HEK293T (cell line): Measurements from ENCODE around the gene SHD.
"Not testable (repeated sequence)": the region's sequence is repeated elsewhere in the genome, so short reads cannot be mapped to it uniquely, and the experiment has no call there.

ENCODE experiments used
- CTCF ChIA-PET: fragments of 350-600 bp; formaldehyde crosslinking; extraction: SDS; loops from one replicate; lab custom pipeline; 2021; ENCODE audit warnings: antibody characterized with exemption, inconsistent platforms; lab: Yijun Ruan, JAX
- POLR2A ChIA-PET: fragments of 350-600 bp; formaldehyde crosslinking; extraction: SDS; loops from one replicate; lab custom pipeline; 2020; ENCODE audit warnings: antibody characterized with exemption, inconsistent platforms; lab: Yijun Ruan, JAX
- DNase-seq: peaks from one replicate; pipeline ENCODE4 v3.0.0; 2012; ENCODE audit warnings: mixed read lengths; ENCODE audit errors: extremely low spot score
- ARNT ChIP-seq: fragments of 450-650 bp; IDR thresholded peaks from 2 replicates; pipeline ENCODE4 v1.6.1; 2017; ENCODE audit warnings: mild to moderate bottlenecking
- BHLHE40 ChIP-seq: fragments of 450-650 bp; IDR thresholded peaks from 2 replicates; pipeline ENCODE4 v1.6.1; 2016; ENCODE audit warnings: mild to moderate bottlenecking, moderate library complexity, borderline replicate concordance
- CTBP1 ChIP-seq: fragments of 450-650 bp; IDR thresholded peaks from 2 replicates; pipeline ENCODE4 v1.6.1; 2016; ENCODE audit warnings: borderline replicate concordance
- ELF4 ChIP-seq: fragments of 450-650 bp; IDR thresholded peaks from 2 replicates; pipeline ENCODE4 v1.6.1; 2017; ENCODE audit warnings: antibody characterized with exemption
- FOXA1 ChIP-seq: fragments of 450-650 bp; IDR thresholded peaks from 2 replicates; pipeline ENCODE4 v1.6.1; 2016; ENCODE audit warnings: mild to moderate bottlenecking
- FOXK2 ChIP-seq: fragments of 450-650 bp; IDR thresholded peaks from 2 replicates; pipeline ENCODE4 v1.6.1; 2016; ENCODE audit warnings: mild to moderate bottlenecking
- FOXM1 ChIP-seq: fragments of 450-650 bp; IDR thresholded peaks from 2 replicates; pipeline ENCODE4 v1.6.1; 2017; ENCODE audit warnings: mild to moderate bottlenecking, borderline replicate concordance
- HDGF ChIP-seq: fragments of 450-650 bp; IDR thresholded peaks from 2 replicates; pipeline ENCODE4 v1.6.1; 2017; ENCODE audit warnings: antibody characterized with exemption, borderline replicate concordance
- L3MBTL2 ChIP-seq: fragments of 450-650 bp; conservative IDR thresholded peaks from 2 replicates; pipeline ENCODE4 v1.6.1; 2016; ENCODE audit warnings: mild to moderate bottlenecking
- LEF1 ChIP-seq: fragments of 450-650 bp; IDR thresholded peaks from 2 replicates; pipeline ENCODE4 v1.6.1; 2017; ENCODE audit warnings: mild to moderate bottlenecking, borderline replicate concordance
- NFRKB ChIP-seq: fragments of 450-650 bp; IDR thresholded peaks from 2 replicates; pipeline ENCODE4 v1.6.1; 2016; ENCODE audit warnings: mild to moderate bottlenecking, moderate library complexity
- SP1 ChIP-seq: fragments of 450-650 bp; IDR thresholded peaks from 2 replicates; pipeline ENCODE4 v1.6.1; 2017
- SUZ12 ChIP-seq: fragments of 450-650 bp; IDR thresholded peaks from 2 replicates; pipeline ENCODE4 v1.6.1; 2016; ENCODE audit warnings: mild to moderate bottlenecking
- TARDBP ChIP-seq: fragments of 450-650 bp; IDR thresholded peaks from 2 replicates; pipeline ENCODE4 v1.6.1; 2016
- ZNF384 ChIP-seq: fragments of 450-650 bp; IDR thresholded peaks from 2 replicates; pipeline ENCODE4 v1.6.1; 2016
- TF ChIP-seq, protein P1 (sequence below): fragments of 450-650 bp; IDR thresholded peaks from 2 replicates; pipeline ENCODE4 v1.6.1; 2016

The SHD gene

DNA sequence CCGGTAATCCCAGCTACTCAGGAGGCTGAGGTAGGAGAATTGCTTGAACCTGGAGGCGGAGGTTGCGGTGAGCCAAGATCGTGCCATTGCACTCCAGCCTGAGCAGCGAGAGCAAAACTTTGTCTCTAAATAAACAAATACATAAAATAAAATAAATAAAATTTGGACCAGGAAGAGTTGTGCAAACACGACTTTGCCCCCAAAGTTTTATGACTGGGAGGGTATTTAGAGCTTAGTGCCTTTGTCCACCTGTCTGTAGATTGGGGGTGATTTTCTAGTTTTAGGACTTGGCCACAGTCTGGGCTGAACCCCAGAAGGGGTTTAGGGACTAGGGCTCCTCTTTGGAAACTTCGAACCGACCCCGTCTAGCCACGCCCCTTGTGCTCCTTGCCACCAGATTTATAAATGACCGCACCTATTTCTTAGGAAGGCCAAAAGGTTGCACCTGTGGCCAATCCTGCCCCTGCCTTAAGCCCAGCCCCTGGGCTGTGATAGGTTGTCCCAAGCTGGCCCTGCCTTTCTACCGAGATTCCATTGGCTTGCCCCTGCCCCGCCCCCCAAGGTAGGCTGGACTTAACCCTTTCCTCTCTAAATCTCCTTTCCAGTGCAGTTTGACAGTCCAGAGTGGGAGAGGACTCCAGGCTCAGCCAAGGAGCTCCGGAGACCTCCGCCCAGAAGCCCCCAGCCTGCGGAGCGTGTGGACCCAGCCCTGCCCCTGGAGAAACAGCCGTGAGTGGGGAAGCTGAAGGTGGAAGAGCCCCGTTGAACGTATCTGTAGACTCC, 5.3 kb downstream of the SHD start:
- ChIA-PET POLR2A (interaction anchor here (2.2 kb wide), 1 partner anchor 59 kb away, joined by 14 read pairs; the partner anchor contains the start of gene MPND), CTCF (interaction anchor here (0.7 to 0.9 kb wide), 2 partner anchors 17 to 68 kb away, joined by 4 to 8 read pairs; no protein-coding TSS in a partner anchor)
- TF ChIP-seq FOXK2, result no peak
- TF ChIP-seq SP1, result peak; percentile 61; the same call in 1 of the 2 replicates
- peak; percentile 94 for DNase-seq

DNA sequence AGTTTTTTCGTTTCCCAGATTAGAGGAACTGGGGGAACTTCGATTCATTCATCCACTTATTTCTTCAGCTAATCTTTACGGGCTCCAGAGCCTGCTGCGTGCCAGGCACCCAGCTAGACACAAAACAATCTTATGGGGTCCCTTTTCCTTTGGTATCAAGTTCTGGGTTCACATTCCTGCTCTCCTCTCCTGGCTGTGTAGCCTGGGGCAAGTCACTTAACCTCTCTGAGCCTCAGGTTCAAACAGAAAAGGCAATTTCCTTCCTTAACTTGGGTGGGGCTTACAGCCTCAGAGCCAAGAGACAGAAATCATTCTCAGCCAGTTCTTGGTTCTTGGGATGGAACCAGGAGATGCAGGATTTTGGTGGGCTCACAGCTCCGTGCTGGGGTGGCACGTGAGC, 5.9 kb downstream of the SHD start:
- no peak for DNase-seq
- TF ChIP-seq SUZ12 (no peak), FOXK2 (no peak), ELF4 (no peak), LEF1 (no peak)
- TF ChIP-seq, protein P1, sequence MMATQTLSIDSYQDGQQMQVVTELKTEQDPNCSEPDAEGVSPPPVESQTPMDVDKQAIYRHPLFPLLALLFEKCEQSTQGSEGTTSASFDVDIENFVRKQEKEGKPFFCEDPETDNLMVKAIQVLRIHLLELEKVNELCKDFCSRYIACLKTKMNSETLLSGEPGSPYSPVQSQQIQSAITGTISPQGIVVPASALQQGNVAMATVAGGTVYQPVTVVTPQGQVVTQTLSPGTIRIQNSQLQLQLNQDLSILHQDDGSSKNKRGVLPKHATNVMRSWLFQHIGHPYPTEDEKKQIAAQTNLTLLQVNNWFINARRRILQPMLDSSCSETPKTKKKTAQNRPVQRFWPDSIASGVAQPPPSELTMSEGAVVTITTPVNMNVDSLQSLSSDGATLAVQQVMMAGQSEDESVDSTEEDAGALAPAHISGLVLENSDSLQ, result no peak
- ChIA-PET POLR2A (interaction anchor here (2.2 kb wide), 1 partner anchor 58 kb away, joined by 14 read pairs; the partner anchor contains the start of gene MPND), CTCF (no interaction called here)

DNA sequence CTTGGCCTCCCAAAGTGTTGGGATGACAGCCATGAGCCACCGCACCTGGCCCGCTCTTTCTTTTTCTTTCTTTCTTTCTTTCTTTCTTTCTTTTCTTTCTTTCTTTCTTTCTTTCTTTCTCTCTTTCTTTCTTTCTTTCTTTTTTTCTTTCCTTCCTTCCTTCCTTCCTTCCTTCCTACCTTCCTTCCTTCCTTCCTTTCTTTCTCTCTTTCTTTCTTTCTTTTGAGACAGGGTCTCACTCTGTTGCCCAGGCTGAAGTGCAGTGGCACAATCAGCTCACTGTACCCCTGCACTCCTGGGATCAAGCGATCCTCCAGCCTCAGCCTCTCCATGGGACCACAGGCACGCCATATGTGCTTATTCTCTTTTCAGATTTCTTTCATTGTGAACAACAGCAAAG, 7.1 kb downstream of the SHD start:
- POLR2A ChIA-PET, DNase-seq, CTCF ChIA-PET: not testable (repeated sequence)

DNA sequence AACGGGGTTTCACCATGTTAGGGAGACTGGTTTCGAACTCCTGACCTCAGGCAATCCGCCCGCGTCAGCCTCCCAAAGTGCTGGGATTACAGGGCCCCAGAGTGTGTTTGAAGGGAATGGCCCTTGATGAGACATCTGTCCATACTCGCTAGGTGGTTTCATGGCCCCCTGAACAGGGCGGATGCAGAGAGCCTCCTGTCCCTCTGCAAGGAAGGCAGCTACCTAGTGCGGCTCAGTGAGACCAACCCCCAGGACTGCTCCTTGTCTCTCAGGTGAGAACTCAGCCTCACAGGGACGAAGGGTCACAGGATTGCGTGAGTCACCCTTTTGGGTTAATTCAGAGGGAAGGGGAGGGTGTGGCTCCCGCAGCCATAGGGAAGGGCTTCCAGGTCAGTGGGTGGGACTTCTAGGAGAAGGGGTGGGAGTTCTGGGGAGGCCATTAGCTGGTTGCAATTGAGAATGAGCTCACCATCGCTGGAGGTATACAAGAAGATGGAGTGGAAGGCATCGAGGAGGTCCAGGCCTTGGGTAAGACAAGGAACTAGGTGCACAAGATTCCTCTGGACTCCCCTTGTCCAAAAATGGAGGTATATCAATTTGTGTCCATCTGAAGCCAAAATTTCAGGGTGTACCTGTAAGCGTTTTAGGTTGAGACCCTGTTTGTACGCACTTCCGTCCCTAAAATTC, 9.2 kb downstream of the SHD start:
- ChIA-PET CTCF (no interaction called here), POLR2A (no interaction called here)
- TF ChIP-seq TARDBP (no peak), LEF1 (no peak), CTBP1 (no peak), FOXA1 (no peak), SUZ12 (no peak), SP1 (no peak), HDGF (no peak), L3MBTL2 (no peak), BHLHE40 (no peak), NFRKB (no peak), FOXK2 (no peak)
- TF ChIP-seq, protein P1, result no peak

DNA sequence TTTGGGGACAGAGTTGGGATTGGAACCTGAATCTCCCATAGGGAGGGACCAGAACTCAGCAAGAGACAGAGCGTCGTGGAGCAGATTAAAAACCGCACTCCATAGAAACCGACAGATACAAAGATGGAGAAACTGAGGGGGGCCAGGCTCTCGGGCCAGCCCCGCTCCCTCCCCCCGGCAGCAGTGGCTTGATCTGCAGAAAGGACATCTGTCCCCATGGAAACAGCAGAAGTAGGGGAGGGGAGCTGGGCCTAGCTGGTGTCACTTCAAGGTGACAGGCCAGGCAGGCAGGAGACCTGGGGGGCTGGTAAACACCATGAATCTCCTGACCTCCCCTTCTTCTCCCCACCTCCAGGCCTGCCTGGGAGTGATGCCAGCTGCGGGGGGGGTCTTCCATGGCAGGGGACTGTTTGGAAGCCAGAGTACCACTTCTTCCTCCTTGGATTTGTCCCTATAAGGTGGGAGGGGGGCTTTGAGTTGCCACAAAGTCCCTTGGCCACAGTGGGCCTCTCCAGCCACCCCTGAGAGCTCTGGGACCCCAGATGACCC, 12.2 kb downstream of the SHD start:
- no peak for DNase-seq
- ChIA-PET POLR2A (interaction anchor here (1.0 kb wide), 1 partner anchor 52 kb away, joined by 3 read pairs; no protein-coding TSS in a partner anchor), CTCF (no interaction called here)
- TF ChIP-seq ZNF384, result no peak
- TF ChIP-seq TARDBP, result no peak
- no peak for TF ChIP-seq FOXM1
- TF ChIP-seq FOXK2, result no peak
- TF ChIP-seq ARNT, result no peak
- TF ChIP-seq BHLHE40, result no peak
- no peak for TF ChIP-seq L3MBTL2
- TF ChIP-seq HDGF, result no peak
- TF ChIP-seq NFRKB, result no peak
- no peak for TF ChIP-seq ELF4
- TF ChIP-seq, protein P1, result no peak

More for the DNA sequence above, 9.2 kb downstream of the SHD start:
- DNase-seq, result no peak

DNA sequence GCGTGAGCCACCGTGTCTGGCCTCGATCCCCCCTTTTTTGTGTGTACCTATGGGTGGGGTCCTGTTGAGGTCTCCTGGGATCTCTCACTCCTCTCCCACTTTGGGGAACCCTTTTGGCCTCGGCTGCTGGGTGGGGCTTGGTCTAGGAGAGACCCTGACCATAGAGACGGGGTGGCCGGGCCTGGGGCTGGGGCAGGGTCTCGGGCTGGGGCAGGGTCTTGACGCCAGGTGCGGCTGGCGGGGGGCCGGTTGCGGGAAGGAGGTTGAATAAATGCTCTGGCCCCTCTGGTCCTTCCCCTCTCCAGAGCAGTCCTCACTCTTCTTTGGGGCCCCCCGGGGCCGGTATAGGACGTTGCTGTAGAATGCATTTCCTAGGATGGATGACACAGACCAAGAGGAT, 13.4 kb downstream of the SHD start:
- POLR2A ChIA-PET, result interaction anchor here (1.5 kb wide), 1 partner anchor 51 kb away, joined by 3 read pairs; the partner anchor contains the start of gene MPND
- TF ChIP-seq FOXK2 (no peak), FOXA1 (no peak), SP1 (no peak), ELF4 (no peak), HDGF (no peak), CTBP1 (no peak), LEF1 (no peak), ZNF384 (no peak), FOXM1 (no peak), BHLHE40 (no peak), L3MBTL2 (no peak), ARNT (no peak), TARDBP (no peak), SUZ12 (no peak), NFRKB (no peak)
- TF ChIP-seq, protein P1, result no peak
- CTCF ChIA-PET, result no interaction called here

More for the DNA sequence above, 13.4 kb downstream of the SHD start:
- no peak for DNase-seq
